Measurements from ENCODE around the gene SPATS1. TPM values are rescaled to one million over a fixed set of nuclear protein-coding genes. Genes with fewer than 3 reads are reported as not detected.

The SPATS1 gene
- total and polyA plus RNA-seq, 4 donors, result 1.2 to 4.4 (median 2.3) TPM

- Histone ChIP-seq H3K4me1 (ENCODE audit: control insufficient read depth in 5 of 5, insufficient read depth in 5 of 5, low read length in 5 of 5) (peaks cover 3 to 25% (median 13%) of the 10 kb centered on the region in 5 donors), H3K9me3 (ENCODE audit: control insufficient read depth in 4 of 4, insufficient read depth in 3 of 4, low read length in 3 of 4) (no peaks in the 10 kb centered on the region), H3K27ac (ENCODE audit: low read depth in 1 of 2, low read length in 1 of 2) (peak overlapping the region; percentile 74 to 94), H3K36me3 (ENCODE audit: control insufficient read depth in 4 of 4, insufficient read depth in 4 of 4, low read length in 4 of 4) (peaks cover 0 to 2% (median under 1%) of the 10 kb centered on the region in 4 donors), H3K4me3 (peak overlapping the region; percentile 48), H3K27me3 (ENCODE audit: control insufficient read depth in 3 of 3, insufficient read depth in 3 of 3, low read length in 2 of 3) (no peaks in the 10 kb centered on the region), H3K9ac (ENCODE audit: insufficient read depth in 1 of 2, low read length in 2 of 2) (peak overlapping the region; percentile 87 to 89)
- DNase-seq (no peak), ATAC-seq (ENCODE audit: insufficient read depth, low FRiP score) (peak; percentile 10)
- 4 to 9% methylated on average over 8 of the region's 8 CpGs for WGBS, 2 donors
- no peak for TF ChIP-seq CTCF (IDR thresholded peaks at IDR 0.05; ENCODE audit: control extremely low read depth, extremely low read depth)
Measured at GRCh38 chr6:44386929-44387345, 44.5 kb downstream of the SPATS1 start.

GRCh38 chr6:44387346-44388134 is 45.1 kb downstream of the SPATS1 start, which contains the start of gene CDC5L:
Gene CDC5L (plus strand): TSS chr6:44387706. CDS start chr6:44387824, 118 bp downstream.
- peak within 1 kb of the TSS; percentile 60 for H3K4me3 ChIP-seq
- no peaks in the 10 kb centered on the region for H3K9me3 ChIP-seq (ENCODE audit: control insufficient read depth in 4 of 4, insufficient read depth in 3 of 4, low read length in 3 of 4)
- H3K4me1 ChIP-seq (ENCODE audit: control insufficient read depth in 5 of 5, insufficient read depth in 5 of 5, low read length in 5 of 5), result peaks cover 3 to 25% (median 13%) of the 10 kb centered on the region in 5 donors
- DNase-seq (peak; percentile 99 to 100 (median 100)), ATAC-seq (ENCODE audit: insufficient read depth, low FRiP score) (peak; percentile 79)
- peaks cover 1 to 3% (median 2%) of the 10 kb centered on the region in 4 donors for H3K36me3 ChIP-seq (ENCODE audit: control insufficient read depth in 4 of 4, insufficient read depth in 4 of 4, low read length in 4 of 4)
- peak within 1 kb of the TSS; percentile 74 to 94 for H3K27ac ChIP-seq (ENCODE audit: low read depth in 1 of 2, low read length in 1 of 2)
- TF ChIP-seq CTCF (IDR thresholded peaks at IDR 0.05; ENCODE audit: control extremely low read depth, extremely low read depth), result no peak
- 0% methylated on average over 56 of the region's 56 CpGs for WGBS, 2 donors
- H3K9ac ChIP-seq (ENCODE audit: insufficient read depth in 1 of 2, low read length in 2 of 2), result peak within 1 kb of the TSS; percentile 87 to 89
- no peaks in the 10 kb centered on the region for H3K27me3 ChIP-seq (ENCODE audit: control insufficient read depth in 3 of 3, insufficient read depth in 3 of 3, low read length in 2 of 3)

GRCh38 chr6:44388135-44388487 is 45.7 kb downstream of the SPATS1 start:
- TF ChIP-seq CTCF (IDR thresholded peaks at IDR 0.05; ENCODE audit: control extremely low read depth, extremely low read depth), result no peak
- Histone ChIP-seq H3K9ac (ENCODE audit: insufficient read depth in 1 of 2, low read length in 2 of 2) (peak overlapping the region; percentile 59 to 89), H3K4me1 (ENCODE audit: control insufficient read depth in 5 of 5, insufficient read depth in 5 of 5, low read length in 5 of 5) (peaks cover 3 to 25% (median 13%) of the 10 kb centered on the region in 5 donors), H3K27ac (ENCODE audit: low read depth in 1 of 2, low read length in 1 of 2) (peak overlapping the region; percentile 27 to 60), H3K27me3 (ENCODE audit: control insufficient read depth in 3 of 3, insufficient read depth in 3 of 3, low read length in 2 of 3) (no peaks in the 10 kb centered on the region), H3K4me3 (peak overlapping the region; percentile 60), H3K9me3 (ENCODE audit: control insufficient read depth in 4 of 4, insufficient read depth in 3 of 4, low read length in 3 of 4) (no peaks in the 10 kb centered on the region), H3K36me3 (ENCODE audit: control insufficient read depth in 4 of 4, insufficient read depth in 4 of 4, low read length in 4 of 4) (peaks cover 2 to 6% (median 3%) of the 10 kb centered on the region in 4 donors)
- 0% methylated on average over 6 to 10 of the region's 10 CpGs for WGBS, 2 donors
- DNase-seq (peak in 2 of 3 donors; percentile 45 to 53), ATAC-seq (ENCODE audit: insufficient read depth, low FRiP score) (no peak)

Data from lung (tissue), 12 donors.